ENCODE results near the gene CACNA1D.

The CACNA1D gene

DNA sequence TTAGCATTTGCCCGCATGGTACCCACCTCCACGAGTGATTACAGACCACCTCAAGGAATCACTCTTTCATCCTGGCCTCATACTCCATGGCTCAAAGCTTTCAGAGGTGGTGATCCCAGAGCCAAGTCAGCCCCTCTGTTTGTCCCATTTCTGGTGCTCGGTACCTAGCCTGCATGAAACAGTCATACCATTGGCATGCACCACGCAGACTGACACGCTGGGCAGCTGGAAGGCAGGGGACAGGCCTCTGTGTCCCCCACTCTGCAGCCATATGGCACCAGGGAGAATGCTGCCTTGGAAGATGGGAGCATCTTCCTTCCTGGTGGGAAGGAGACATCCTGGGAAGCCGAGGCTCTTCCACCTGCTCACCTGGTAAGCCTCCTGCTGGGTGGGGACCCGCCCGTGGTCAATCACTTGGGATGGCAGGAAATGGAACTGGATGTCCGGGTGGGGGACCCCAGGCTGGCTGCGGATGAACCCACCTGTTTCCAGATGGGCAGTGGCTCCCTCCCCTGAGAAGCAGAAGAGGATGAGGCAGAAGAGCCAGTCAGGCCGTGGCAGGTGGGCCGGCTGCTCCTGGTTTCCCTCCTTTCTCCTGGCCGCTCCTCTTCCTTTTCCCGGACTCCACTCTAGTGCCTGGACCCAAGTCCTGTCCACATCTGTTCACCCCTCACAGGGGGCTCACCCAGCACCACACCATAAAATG lies 324.9 kb downstream of the CACNA1D start:
- H3K4me3 Mint-ChIP-seq = no peak overlapping the region
- H3K27ac Mint-ChIP-seq = no peak overlapping the region
- peaks cover 9% of the 10 kb centered on the region for H3K4me1 Mint-ChIP-seq
- no peaks in the 10 kb centered on the region for H3K36me3 Mint-ChIP-seq
- DNase-seq (ENCODE audit: low spot score in 2 of 2) (no peak), ATAC-seq (no peak)
- no peaks in the 10 kb centered on the region for H3K9me3 Mint-ChIP-seq

DNA sequence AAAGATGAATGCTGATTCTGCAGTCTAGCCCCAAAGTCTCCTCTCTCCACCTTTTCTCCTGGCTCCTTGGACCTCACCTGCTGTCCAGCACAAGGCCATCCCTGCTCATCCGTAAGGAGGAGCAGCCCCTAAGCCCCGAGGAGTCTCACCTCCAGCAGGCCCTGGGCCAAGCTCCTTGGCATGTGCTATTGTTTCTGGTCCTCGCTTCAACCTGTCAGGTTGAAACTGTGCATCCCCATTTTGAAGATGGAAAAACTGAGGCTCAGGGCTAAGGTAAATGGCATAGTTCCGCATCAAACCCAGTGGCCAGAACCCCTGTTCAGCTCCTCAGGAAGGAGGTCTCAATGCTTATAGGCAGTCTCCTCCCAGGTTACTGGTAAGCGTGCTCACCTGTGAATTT lies 325.7 kb downstream of the CACNA1D start:
- H3K36me3 Mint-ChIP-seq = no peaks in the 10 kb centered on the region
- H3K9me3 Mint-ChIP-seq = no peaks in the 10 kb centered on the region
- no peak overlapping the region for H3K4me3 Mint-ChIP-seq
- no peak for DNase-seq (ENCODE audit: low spot score in 2 of 2)
- peaks cover 9% of the 10 kb centered on the region for H3K4me1 Mint-ChIP-seq
- no peak overlapping the region for H3K27ac Mint-ChIP-seq
- ATAC-seq = no peak

DNA sequence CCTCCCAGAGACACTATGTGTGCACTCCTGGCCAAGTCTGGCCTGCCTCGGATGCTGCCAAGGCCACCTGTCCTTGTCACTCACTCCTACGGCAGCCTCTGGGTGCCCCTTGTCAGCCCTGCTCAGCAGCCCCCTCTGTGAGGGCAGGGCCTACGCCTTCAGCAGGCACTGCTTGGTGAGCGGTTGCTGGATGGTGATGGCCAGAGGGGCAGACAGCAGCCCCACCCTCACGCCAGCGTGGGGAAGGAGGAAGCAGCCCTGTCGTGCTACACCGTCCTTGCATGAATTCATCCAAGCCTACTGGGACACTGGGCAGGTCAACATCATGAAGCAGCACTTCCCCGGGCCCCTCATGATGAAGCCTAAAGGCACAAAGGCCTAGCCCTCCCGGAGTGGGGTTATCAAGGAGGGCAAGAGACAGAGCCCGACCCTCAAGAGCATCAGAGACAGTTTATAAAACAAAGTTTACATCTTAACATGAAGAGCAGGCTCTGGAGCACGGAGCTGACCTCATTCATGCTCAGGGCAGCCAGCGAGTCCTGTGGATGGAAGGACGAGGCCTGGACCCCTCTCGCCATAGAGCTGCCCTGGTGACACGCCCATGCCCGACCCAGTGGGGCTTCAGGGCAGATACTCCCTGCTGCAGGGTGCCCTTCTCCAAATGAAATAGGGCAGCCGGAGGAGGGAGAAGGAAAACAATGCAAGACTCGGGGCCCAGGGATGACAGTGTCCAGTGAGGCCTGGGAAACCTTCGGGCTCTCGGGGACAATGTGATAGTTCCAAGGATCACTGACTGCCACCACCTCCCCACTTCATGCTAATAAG lies 326.6 kb downstream of the CACNA1D start:
- no peak overlapping the region for H3K27ac Mint-ChIP-seq
- no peaks in the 10 kb centered on the region for H3K36me3 Mint-ChIP-seq
- DNase-seq (ENCODE audit: low spot score in 2 of 2) = no peak
- no peak for ATAC-seq
- H3K9me3 Mint-ChIP-seq = no peaks in the 10 kb centered on the region
- H3K4me3 Mint-ChIP-seq = no peak overlapping the region
- H3K4me1 Mint-ChIP-seq = peaks cover 9% of the 10 kb centered on the region

DNA sequence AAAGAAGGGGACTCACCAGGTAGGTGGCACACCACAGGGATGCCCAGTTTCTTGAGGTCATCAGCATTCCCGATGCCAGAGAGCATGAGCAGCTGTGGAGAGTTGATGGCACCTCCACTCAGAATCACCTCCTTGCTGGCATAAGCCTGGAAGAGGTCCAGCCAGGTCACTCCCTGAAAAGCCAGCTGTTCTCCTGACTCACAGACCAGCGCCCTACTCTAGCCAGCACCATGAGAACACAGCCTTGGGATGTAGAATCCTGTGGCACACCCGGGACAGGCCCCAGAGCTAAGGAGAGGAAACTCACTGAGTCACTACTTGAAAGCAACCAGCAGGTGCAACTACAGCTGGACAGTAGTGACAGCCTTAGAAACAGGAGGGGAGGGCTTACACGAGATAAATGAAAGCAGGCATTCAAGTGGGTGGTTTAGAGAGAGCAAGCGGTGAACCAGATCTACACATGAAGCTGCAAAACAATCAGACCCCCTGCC lies 327.3 kb downstream of the CACNA1D start:
- H3K4me1 Mint-ChIP-seq = peaks cover 9% of the 10 kb centered on the region
- no peaks in the 10 kb centered on the region for H3K36me3 Mint-ChIP-seq
- no peak for ATAC-seq
- DNase-seq (ENCODE audit: low spot score in 2 of 2) = no peak
- no peaks in the 10 kb centered on the region for H3K9me3 Mint-ChIP-seq
- no peak overlapping the region for H3K4me3 Mint-ChIP-seq
- no peak overlapping the region for H3K27ac Mint-ChIP-seq

DNA sequence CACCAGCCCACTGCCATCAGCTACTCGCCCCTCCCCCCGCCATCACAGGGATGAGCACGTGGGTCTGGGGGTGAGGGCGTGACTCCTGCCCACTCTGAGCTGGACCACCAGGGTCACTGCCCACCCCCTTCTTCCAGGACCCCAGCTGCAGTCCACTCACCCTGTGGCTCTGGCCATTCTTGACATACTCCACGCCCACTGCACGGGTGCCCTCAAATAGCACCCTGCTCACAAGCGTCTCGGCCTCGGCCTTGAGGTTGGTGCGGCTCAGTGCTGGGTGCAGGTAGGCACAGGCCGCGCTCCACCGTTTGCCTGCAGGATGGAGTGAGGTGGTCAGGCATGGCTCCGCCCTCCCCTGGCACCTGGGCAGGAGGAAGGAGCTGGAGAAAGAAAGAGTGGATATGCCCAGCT lies 327.9 kb downstream of the CACNA1D start:
- Mint-ChIP-seq H3K4me3 (no peak overlapping the region), H3K4me1 (peaks cover 9% of the 10 kb centered on the region), H3K27ac (no peak overlapping the region), H3K36me3 (no peaks in the 10 kb centered on the region), H3K9me3 (no peaks in the 10 kb centered on the region)
- ATAC-seq = no peak
- DNase-seq (ENCODE audit: low spot score in 2 of 2) = no peak

DNA sequence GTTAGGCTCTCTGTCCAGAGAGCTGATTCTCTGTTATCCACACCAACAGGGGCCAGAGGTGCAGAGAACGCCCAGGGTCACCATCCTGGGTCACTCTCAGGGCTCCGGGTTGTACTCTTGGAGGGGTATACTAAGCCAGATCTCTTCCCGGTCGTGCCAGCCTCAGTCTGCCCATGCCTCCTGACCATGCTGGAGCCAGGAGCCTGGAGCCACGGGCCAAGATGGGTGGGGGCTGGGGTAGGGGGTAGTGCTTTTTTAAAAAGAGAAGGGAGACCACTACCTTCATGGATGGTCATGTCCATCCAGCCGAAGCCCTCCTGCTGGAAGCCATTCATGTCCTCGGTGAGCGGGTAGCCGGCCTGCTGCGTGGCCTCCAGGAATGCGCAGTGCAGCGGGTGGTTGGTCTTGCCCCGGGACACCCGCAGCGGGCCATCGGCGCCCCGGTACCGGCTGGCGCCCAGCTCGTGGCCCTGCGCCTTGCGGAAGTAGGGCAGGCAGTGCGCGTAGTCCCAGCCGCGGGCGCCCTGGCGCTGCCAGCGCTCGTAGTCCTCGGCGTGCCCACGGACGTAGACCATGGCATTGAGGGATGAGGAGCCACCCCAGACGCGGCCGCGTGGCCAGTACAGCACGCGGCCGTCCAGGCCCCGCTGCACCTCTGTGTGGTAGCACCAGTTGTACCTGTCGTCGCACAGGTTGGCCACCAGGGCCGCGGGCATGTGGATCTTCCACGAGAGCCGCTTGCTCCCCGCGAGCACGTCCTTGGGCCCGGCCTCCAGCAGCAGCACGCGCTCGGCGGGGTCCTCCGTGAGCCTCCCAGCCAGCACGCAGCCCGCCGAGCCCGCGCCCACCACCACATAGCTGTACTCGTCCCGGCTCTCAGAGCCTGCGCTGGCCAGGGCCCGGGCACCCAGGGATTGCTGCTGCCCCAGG lies 328.9 kb downstream of the CACNA1D start:
- H3K9me3 Mint-ChIP-seq = no peaks in the 10 kb centered on the region
- no peak overlapping the region for H3K27ac Mint-ChIP-seq
- no peak for DNase-seq (ENCODE audit: low spot score in 2 of 2)
- H3K4me3 Mint-ChIP-seq = no peak overlapping the region
- peaks cover under 1% of the 10 kb centered on the region for H3K4me1 Mint-ChIP-seq
- ATAC-seq = peak; percentile 4
- H3K36me3 Mint-ChIP-seq = no peaks in the 10 kb centered on the region

DNA sequence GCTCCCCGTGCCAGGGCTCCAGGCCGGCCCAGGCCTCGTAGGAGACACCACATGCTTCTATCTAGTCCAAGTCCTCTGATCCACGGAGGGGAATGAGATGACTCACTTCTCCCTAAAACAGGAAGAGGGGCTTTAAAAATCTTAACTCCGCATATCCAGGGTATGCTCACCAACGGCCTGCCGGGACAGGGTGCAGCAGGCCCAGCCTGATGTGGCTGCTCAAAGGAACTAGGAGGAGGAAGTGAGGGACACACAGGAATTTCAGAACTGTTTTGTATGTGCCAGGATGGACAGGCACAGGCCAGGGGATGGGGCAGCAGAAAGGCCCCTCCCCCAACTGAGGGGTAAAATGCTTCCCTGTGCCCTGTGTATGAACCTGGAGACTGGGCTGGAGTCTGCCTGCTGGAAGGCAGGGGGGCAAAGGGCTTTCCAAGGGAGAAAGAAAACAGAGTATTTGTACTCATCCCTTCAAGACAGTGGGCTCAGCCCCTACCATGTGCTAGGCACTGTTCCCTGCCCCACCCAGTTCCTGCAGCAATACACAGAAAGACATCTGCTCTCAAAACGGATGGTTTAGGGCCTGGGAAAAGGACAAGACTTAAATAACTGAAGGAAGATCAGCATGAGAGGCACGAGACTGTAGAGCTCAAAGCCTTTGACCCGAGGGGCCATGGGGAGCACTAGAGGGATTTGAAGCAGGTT lies 329.7 kb downstream of the CACNA1D start:
- no peaks in the 10 kb centered on the region for H3K36me3 Mint-ChIP-seq
- no peak for DNase-seq (ENCODE audit: low spot score in 2 of 2)
- H3K4me1 Mint-ChIP-seq = no peaks in the 10 kb centered on the region
- ATAC-seq = no peak
- H3K4me3 Mint-ChIP-seq = no peak overlapping the region
- no peak overlapping the region for H3K27ac Mint-ChIP-seq
- no peaks in the 10 kb centered on the region for H3K9me3 Mint-ChIP-seq

DNA sequence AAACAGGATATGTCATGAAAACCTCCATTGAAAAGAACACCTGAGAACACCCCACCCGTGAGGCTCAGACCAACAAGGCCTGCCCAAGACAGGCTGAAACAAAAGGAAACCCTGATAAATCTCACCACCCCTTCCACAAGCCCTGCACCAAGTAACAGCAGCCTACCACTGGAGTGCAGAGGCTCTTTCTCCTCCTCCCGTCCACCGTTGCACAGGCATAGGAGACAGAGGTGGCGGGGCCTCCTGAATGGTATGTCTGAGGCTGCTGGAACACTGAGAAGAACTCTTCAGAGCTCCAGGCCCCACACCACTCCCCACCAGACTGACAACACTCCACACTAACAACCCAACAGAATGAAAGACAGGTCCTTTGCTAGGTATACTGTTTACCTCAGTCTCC lies 330.4 kb downstream of the CACNA1D start:
- H3K4me3 Mint-ChIP-seq = no peak overlapping the region
- no peak overlapping the region for H3K27ac Mint-ChIP-seq

DNA sequence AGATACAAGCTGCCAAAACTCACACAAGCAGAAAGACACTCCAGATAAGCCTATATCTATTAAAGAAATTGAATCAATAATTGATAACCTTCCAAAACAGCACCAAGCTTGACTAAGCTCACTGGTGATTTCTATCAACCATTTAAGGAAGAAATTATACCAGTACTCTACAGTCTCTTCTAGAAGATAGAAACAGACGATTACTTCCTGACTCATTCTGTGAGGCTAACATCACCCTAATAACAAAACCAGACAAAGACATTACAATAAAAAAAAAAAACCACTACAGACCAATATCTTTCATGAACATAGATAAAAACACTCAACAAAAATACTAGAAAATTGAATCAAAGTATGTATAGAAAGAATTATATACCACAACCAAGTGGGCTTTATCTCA lies 331.6 kb downstream of the CACNA1D start:
- Mint-ChIP-seq H3K4me3 (no peak overlapping the region), H3K4me1 (no peaks in the 10 kb centered on the region), H3K9me3 (no peaks in the 10 kb centered on the region), H3K27ac (no peak overlapping the region), H3K36me3 (no peaks in the 10 kb centered on the region)
- no peak for ATAC-seq
- no peak for DNase-seq (ENCODE audit: low spot score in 2 of 2)

More for the DNA sequence above, 330.4 kb downstream of the CACNA1D start:
- DNase-seq (ENCODE audit: low spot score in 2 of 2) = no peak
- H3K36me3 Mint-ChIP-seq = no peaks in the 10 kb centered on the region
- no peaks in the 10 kb centered on the region for H3K9me3 Mint-ChIP-seq
- no peaks in the 10 kb centered on the region for H3K4me1 Mint-ChIP-seq
- ATAC-seq = no peak

DNA sequence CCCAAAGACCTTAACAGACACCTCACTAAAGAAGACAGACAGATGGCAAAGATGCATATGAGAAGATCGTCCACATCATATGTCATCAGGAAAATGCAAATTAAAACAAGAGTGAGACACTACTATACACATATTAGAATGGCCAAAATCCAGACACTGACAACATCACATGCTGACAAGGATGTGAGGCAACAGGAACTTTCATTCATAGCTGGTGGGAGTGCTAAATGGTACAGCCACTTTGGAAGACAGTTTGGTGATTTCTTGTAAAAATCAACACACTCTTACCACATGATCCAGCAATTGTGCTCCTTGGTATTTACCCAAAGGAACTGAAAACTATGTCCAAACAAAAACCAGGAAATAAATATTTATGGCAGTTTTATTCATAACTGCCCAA lies 334.2 kb downstream of the CACNA1D start:
- ATAC-seq = no peak
- Mint-ChIP-seq H3K9me3 (no peaks in the 10 kb centered on the region), H3K4me3 (no peak overlapping the region), H3K4me1 (no peaks in the 10 kb centered on the region), H3K36me3 (no peaks in the 10 kb centered on the region), H3K27ac (no peak overlapping the region)
- no peak for DNase-seq (ENCODE audit: low spot score in 2 of 2)

DNA sequence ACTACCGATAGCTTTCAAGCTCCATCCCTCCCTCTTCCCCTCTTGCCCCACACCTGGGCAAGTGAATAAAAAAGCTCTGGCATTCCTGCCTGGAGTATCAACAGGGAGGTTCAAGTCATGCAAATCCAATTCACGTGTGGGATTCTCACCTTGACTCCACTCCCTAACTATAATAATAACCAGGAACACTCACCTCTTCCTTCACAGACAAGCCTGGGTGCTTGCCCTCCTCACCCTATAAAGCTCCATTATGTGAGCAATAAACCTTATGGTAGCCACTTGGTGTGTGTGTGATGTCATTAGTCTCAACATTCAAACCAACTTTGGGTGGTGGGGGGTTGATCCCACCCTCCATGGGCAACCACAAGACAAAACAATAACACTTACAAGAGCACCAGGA lies 335.2 kb downstream of the CACNA1D start:
- no peak overlapping the region for H3K27ac Mint-ChIP-seq
- no peak for DNase-seq (ENCODE audit: low spot score in 2 of 2)
- no peaks in the 10 kb centered on the region for H3K9me3 Mint-ChIP-seq
- H3K36me3 Mint-ChIP-seq = no peaks in the 10 kb centered on the region
- H3K4me1 Mint-ChIP-seq = no peaks in the 10 kb centered on the region
- ATAC-seq = no peak
- no peak overlapping the region for H3K4me3 Mint-ChIP-seq

DNA sequence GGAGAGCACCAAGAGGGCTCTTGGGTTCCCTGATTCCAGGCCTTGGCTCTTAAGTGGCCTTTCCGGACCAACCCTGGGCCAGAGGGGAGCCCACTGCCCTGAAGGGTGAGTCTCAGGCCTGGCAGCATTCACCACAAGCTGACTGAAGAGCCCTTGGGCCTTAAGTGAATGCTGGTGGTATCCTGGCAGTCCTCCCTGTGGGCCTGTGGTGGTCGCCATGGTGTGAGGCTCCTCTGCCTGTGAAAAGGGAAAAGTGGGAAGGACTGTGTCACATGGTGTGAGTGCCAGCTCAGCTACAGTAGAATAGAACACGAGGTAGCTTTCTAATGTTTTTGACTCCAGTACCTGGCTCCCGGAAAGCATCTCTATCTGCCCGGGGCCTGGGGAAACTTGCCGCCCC lies 336.5 kb downstream of the CACNA1D start:
- ATAC-seq (no peak), DNase-seq (ENCODE audit: low spot score in 2 of 2) (no peak)
- Mint-ChIP-seq H3K27ac (no peak overlapping the region), H3K36me3 (no peaks in the 10 kb centered on the region), H3K4me3 (no peak overlapping the region), H3K9me3 (no peaks in the 10 kb centered on the region), H3K4me1 (no peaks in the 10 kb centered on the region)

DNA sequence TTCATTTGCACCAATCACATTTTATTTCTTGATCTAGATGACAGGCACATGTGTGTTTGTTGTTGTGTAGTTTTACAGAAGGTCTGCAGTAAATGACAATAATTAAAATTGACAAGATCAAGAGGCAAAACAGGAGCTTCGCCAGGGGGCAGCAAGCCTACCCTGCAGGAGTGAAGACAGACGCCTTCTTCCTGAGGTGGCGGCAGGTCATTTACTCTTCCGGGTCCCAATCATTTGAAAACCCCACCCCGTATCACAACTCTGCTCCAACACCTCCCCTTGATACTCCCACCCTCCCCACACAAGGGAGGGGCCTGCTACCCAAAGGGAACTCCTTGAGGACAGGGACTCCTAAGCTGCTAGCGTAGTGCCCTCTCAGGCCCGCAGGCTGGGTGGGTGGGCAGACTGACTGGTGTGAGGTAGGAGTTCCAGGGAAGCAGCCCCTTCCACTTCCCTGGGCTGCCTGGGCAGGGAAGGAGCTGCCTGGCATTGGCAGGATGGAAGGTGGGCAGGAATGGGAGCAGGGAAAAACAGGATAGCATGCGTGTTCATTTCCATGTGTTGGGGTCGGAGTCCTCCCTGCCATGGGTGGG lies 338.7 kb downstream of the CACNA1D start:
- peaks cover 5% of the 10 kb centered on the region for H3K4me1 Mint-ChIP-seq
- H3K27ac Mint-ChIP-seq = no peak overlapping the region
- ATAC-seq (no peak), DNase-seq (ENCODE audit: low spot score in 2 of 2) (no peak)
- H3K4me3 Mint-ChIP-seq = no peak overlapping the region
- H3K36me3 Mint-ChIP-seq = no peaks in the 10 kb centered on the region
- no peaks in the 10 kb centered on the region for H3K9me3 Mint-ChIP-seq

DNA sequence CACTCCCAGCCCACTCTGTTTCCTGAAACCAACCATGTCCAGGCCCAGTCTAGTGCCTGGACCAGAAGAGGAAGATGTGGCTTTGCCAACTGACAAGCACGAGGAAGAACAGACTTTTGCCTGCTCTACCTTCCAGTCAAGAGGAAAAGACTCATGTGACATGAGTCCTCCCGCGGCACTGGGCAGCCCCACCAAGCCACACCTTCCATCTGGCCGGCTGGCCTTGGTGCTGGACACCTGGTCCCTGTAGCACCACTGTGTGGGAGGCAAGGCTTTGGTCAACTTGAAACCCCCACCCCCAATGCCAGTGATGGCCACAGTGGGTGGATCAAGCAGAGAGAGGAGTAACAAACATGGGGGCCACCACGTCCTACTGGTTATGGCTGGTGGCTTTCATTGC lies 339.3 kb downstream of the CACNA1D start:
- H3K9me3 Mint-ChIP-seq = no peaks in the 10 kb centered on the region

More for the DNA sequence above, 339.3 kb downstream of the CACNA1D start:
- ATAC-seq (no peak), DNase-seq (ENCODE audit: low spot score in 2 of 2) (no peak)
- Mint-ChIP-seq H3K27ac (no peak overlapping the region), H3K36me3 (no peaks in the 10 kb centered on the region), H3K4me1 (peaks cover 5% of the 10 kb centered on the region), H3K4me3 (no peak overlapping the region)
